Gastrocnemius medialis (tissue), 4 donors: ENCODE data around the gene RNLS.

ENCODE experiments used
- POLR2A ChIP-seq, 2 donors: fragments of 450-650 bp; IDR thresholded peaks; one replicate each; pipeline ENCODE4 v1.6.1; 2017; ENCODE audit warnings: antibody characterized with exemption in 2 of 2, mild to moderate bottlenecking in 2 of 2, moderate library complexity in 2 of 2
- TF ChIP-seq, protein P1 (sequence below), 5 experiments: fragments of 450-650 bp in 3 of 5; fragments of 200-600 bp in 2 of 5; sonication (generic) in 2 of 5; IDR thresholded peaks in 4 of 5; conservative IDR thresholded peaks in 1 of 5; 1 replicate in 4 of 5; 2 replicates in 1 of 5; pipeline ENCODE4 v1.5.1; 2016 to 2019; ENCODE audit warnings: antibody characterized with exemption in 5 of 5, mild to moderate bottlenecking in 3 of 5, moderate library complexity in 3 of 5

DNA sequence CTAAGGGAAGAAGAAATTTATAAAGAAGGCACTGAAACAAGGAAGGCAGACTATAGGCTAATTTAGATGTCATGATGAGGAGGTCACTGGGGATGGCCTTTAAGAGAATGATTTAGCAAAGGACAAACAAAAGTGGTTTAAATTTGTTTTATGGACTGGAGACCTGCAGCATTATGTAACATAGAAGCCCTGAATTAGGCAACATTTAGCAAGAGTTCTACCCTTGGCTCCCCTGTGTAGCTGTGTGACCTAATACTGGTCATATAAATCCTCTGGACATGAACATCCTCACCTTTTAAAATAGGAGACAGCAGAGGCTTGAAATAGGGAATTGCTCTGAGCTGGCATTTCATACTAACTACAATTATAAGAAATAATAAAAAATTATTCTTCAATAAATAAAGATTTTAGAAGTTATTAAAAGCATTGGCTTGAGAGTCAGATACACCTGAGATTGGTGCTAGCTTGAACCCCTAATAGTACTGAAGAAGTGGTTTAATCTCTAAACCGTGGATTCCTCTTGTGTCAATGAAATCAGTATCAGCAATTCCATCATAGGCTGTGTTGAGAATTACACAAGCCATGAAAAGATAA lies 48.9 kb downstream of the RNLS start:
- TF ChIP-seq, protein P1, sequence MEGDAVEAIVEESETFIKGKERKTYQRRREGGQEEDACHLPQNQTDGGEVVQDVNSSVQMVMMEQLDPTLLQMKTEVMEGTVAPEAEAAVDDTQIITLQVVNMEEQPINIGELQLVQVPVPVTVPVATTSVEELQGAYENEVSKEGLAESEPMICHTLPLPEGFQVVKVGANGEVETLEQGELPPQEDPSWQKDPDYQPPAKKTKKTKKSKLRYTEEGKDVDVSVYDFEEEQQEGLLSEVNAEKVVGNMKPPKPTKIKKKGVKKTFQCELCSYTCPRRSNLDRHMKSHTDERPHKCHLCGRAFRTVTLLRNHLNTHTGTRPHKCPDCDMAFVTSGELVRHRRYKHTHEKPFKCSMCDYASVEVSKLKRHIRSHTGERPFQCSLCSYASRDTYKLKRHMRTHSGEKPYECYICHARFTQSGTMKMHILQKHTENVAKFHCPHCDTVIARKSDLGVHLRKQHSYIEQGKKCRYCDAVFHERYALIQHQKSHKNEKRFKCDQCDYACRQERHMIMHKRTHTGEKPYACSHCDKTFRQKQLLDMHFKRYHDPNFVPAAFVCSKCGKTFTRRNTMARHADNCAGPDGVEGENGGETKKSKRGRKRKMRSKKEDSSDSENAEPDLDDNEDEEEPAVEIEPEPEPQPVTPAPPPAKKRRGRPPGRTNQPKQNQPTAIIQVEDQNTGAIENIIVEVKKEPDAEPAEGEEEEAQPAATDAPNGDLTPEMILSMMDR (IDR thresholded peaks at IDR 0.05 in 4 of 5, conservative IDR thresholded peaks at IDR 0.05 in 1 of 5): no peak
- TF ChIP-seq POLR2A (IDR thresholded peaks at IDR 0.05): no peak
